ENCODE results near the gene NRXN3. TPM values are rescaled to one million over a fixed set of nuclear protein-coding genes. Genes with fewer than 3 reads are reported as not detected.

The NRXN3 gene
- total and polyA plus RNA-seq, 2 donors (not counting 1 experiment from before 2014, with no cell fraction given) = 0.83 to 34.6 TPM

GRCh38 chr14:79585845-79586244, 1415.7 kb downstream of the NRXN3 start:
- no peaks in the 10 kb centered on the region for H3K27me3 ChIP-seq (ENCODE audit: control insufficient read depth, insufficient read depth, low read length)
- peaks cover 14% of the 10 kb centered on the region for H3K4me1 ChIP-seq (ENCODE audit: control insufficient read depth, extremely low read depth, insufficient read depth, low read length)
- H3K9me3 ChIP-seq (ENCODE audit: control insufficient read depth, insufficient read depth, low read depth, low read length) = no peaks in the 10 kb centered on the region
- H3K27ac ChIP-seq (ENCODE audit: insufficient read depth, low read length) = peak overlapping the region; percentile 30
- H3K79me2 ChIP-seq (ENCODE audit: control insufficient read depth, insufficient read depth, low read length) = no peaks in the 10 kb centered on the region
- H2AFZ ChIP-seq (ENCODE audit: low read length) = no peak overlapping the region
- no peak overlapping the region for H3K4me2 ChIP-seq (ENCODE audit: extremely low read depth, insufficient read depth, low read length)
- TF ChIP-seq EZH2 (IDR thresholded peaks at IDR 0.05; ENCODE audit: low read length, missing control alignments) = no peak
- TF ChIP-seq CTCF (conservative IDR thresholded peaks at IDR 0.05 in 1 of 2, IDR thresholded peaks at IDR 0.05 in 1 of 2; ENCODE audit: low read depth in 1 of 2, low read length in 2 of 2) = no peak
- peak; percentile 16 to 85 for DNase-seq (ENCODE audit: low read depth in 2 of 2)
- no peaks in the 10 kb centered on the region for H3K36me3 ChIP-seq (ENCODE audit: control insufficient read depth, insufficient read depth, low read length)
- H4K20me1 ChIP-seq (ENCODE audit: control insufficient read depth, extremely low read depth, insufficient read depth, low read length) = no peaks in the 10 kb centered on the region
- H3K9ac ChIP-seq (ENCODE audit: insufficient read depth, low read length) = no peak overlapping the region
- no peak overlapping the region for H3K4me3 ChIP-seq (replicated peaks in 1 of 4; ENCODE audit: control extremely low read depth in 1 of 4, insufficient read depth in 1 of 4, low read depth in 3 of 4, low read length in 4 of 4)

DNA sequence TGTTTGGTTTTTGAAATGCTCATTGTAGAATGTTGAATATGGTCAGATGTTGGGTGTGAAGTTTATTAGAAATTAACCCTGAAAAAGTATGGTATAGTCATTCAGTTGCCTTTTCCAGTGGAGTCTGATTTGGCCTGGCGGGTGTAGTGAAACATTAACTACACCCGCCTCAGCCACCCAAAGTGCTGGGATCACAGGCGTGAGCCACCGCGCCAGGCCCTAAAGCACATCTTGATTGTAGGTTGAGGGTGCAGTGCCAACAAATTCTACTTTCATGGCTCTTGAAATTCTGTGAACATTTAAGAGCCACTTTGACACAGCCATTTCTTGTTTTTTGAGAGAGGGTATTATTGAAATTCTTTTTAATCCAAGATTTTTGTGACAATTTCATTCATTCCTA, 1416.2 kb downstream of the NRXN3 start:
- H3K9me3 ChIP-seq (ENCODE audit: control insufficient read depth, insufficient read depth, low read depth, low read length) = no peaks in the 10 kb centered on the region
- H3K9ac ChIP-seq (ENCODE audit: insufficient read depth, low read length) = no peak overlapping the region
- peaks cover 14% of the 10 kb centered on the region for H3K4me1 ChIP-seq (ENCODE audit: control insufficient read depth, extremely low read depth, insufficient read depth, low read length)
- H3K4me2 ChIP-seq (ENCODE audit: extremely low read depth, insufficient read depth, low read length) = no peak overlapping the region
- DNase-seq (ENCODE audit: low read depth in 2 of 2) = no peak
- H4K20me1 ChIP-seq (ENCODE audit: control insufficient read depth, extremely low read depth, insufficient read depth, low read length) = no peaks in the 10 kb centered on the region
- H3K27me3 ChIP-seq (ENCODE audit: control insufficient read depth, insufficient read depth, low read length) = no peaks in the 10 kb centered on the region
- H3K27ac ChIP-seq (ENCODE audit: insufficient read depth, low read length) = no peak overlapping the region
- H2AFZ ChIP-seq (ENCODE audit: low read length) = no peak overlapping the region
- TF ChIP-seq EZH2 (IDR thresholded peaks at IDR 0.05; ENCODE audit: low read length, missing control alignments) = no peak
- no peak for TF ChIP-seq CTCF (conservative IDR thresholded peaks at IDR 0.05 in 1 of 2, IDR thresholded peaks at IDR 0.05 in 1 of 2; ENCODE audit: low read depth in 1 of 2, low read length in 2 of 2)
- H3K36me3 ChIP-seq (ENCODE audit: control insufficient read depth, insufficient read depth, low read length) = no peaks in the 10 kb centered on the region
- H3K79me2 ChIP-seq (ENCODE audit: control insufficient read depth, insufficient read depth, low read length) = no peaks in the 10 kb centered on the region
- H3K4me3 ChIP-seq (replicated peaks in 1 of 4; ENCODE audit: control extremely low read depth in 1 of 4, insufficient read depth in 1 of 4, low read depth in 3 of 4, low read length in 4 of 4) = no peak overlapping the region

- H3K79me2 ChIP-seq (ENCODE audit: control insufficient read depth, insufficient read depth, low read length) = no peaks in the 10 kb centered on the region
- H2AFZ ChIP-seq (ENCODE audit: low read length) = no peak overlapping the region
- H3K9ac ChIP-seq (ENCODE audit: insufficient read depth, low read length) = no peak overlapping the region
- H4K20me1 ChIP-seq (ENCODE audit: control insufficient read depth, extremely low read depth, insufficient read depth, low read length) = no peaks in the 10 kb centered on the region
- TF ChIP-seq EZH2 (IDR thresholded peaks at IDR 0.05; ENCODE audit: low read length, missing control alignments) = no peak
- peak in 1 of 2 donors; percentile 11 for TF ChIP-seq CTCF (conservative IDR thresholded peaks at IDR 0.05 in 1 of 2, IDR thresholded peaks at IDR 0.05 in 1 of 2; ENCODE audit: low read depth in 1 of 2, low read length in 2 of 2)
- H3K27ac ChIP-seq (ENCODE audit: insufficient read depth, low read length) = no peak overlapping the region
- no peak overlapping the region for H3K4me2 ChIP-seq (ENCODE audit: extremely low read depth, insufficient read depth, low read length)
- H3K4me1 ChIP-seq (ENCODE audit: control insufficient read depth, extremely low read depth, insufficient read depth, low read length) = peaks cover 14% of the 10 kb centered on the region
- no peaks in the 10 kb centered on the region for H3K27me3 ChIP-seq (ENCODE audit: control insufficient read depth, insufficient read depth, low read length)
- no peak overlapping the region for H3K4me3 ChIP-seq (replicated peaks in 1 of 4; ENCODE audit: control extremely low read depth in 1 of 4, insufficient read depth in 1 of 4, low read depth in 3 of 4, low read length in 4 of 4)
- H3K9me3 ChIP-seq (ENCODE audit: control insufficient read depth, insufficient read depth, low read depth, low read length) = no peaks in the 10 kb centered on the region
- no peaks in the 10 kb centered on the region for H3K36me3 ChIP-seq (ENCODE audit: control insufficient read depth, insufficient read depth, low read length)
- peak; percentile 45 to 47 for DNase-seq (ENCODE audit: low read depth in 2 of 2)
Measured at GRCh38 chr14:79586989-79587598, 1416.9 kb downstream of the NRXN3 start.

Data from fibroblast of lung (primary cell).